Measurements from ENCODE around the gene ECM1. TPM values are rescaled to one million over a fixed set of nuclear protein-coding genes. Genes with fewer than 3 reads are reported as not detected.
A peak's percentile ranks its signal among the peaks of the same experiment; 100 is the strongest.

Gene ECM1
- total and polyA plus RNA-seq, 5 donors = 24.1 to 46.8 (median 33.2) TPM

GRCh38 chr1:150544204-150544603 lies 36.3 kb downstream of the ECM1 start:
- 64% methylated on average over 3 of the region's 3 CpGs for WGBS
- intact Hi-C loops (cut with DNase I) = no loop called here
- H3K27me3 ChIP-seq (ENCODE audit: control insufficient read depth, insufficient read depth) = no peaks in the 10 kb centered on the region
- no peaks in the 10 kb centered on the region for H3K9me3 ChIP-seq (ENCODE audit: control insufficient read depth, low read length)
- H3K4me1 ChIP-seq (ENCODE audit: control insufficient read depth, insufficient read depth, low read length) = peaks cover 3% of the 10 kb centered on the region
- no peak overlapping the region for H3K4me3 ChIP-seq (ENCODE audit: low read length)
- H3K27ac ChIP-seq (ENCODE audit: low read length) = no peak overlapping the region
- ATAC-seq = no peak
- no peak for DNase-seq

DNA sequence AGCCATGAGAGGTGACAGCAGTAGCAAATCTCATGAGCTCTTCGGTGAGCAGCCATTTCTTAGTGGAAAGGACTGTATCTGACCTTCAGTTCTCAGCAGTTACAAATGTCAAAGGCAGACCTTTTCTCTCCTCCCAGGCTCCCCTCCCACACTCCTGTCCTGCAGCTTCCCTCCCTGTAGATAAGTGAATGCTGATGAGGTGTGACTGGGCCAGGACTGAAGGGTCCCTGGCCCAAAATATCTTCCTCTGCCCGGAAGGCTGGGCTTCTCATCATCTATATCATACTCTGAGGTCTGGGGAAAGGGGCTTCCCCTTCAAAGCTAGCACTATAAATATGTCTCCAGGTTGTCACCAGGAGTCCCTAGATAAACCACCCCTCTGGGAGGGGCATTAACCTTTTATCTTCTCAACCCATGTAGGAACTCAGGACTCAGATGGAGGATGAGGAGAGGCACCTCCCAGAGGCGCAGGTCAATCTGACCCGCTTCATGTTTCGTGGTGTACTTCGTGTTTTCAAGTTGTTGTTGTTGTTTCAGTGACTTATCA lies 37.6 kb downstream of the ECM1 start:
- ATAC-seq (no peak), DNase-seq (no peak)
- Histone ChIP-seq H3K9me3 (ENCODE audit: control insufficient read depth, low read length) (no peaks in the 10 kb centered on the region), H3K27ac (ENCODE audit: low read length) (no peak overlapping the region), H3K4me3 (ENCODE audit: low read length) (no peak overlapping the region), H3K27me3 (ENCODE audit: control insufficient read depth, insufficient read depth) (no peaks in the 10 kb centered on the region), H3K4me1 (ENCODE audit: control insufficient read depth, insufficient read depth, low read length) (peaks cover 3% of the 10 kb centered on the region)
- intact Hi-C loops (cut with DNase I) = no loop called here
- WGBS = 74% methylated on average over 6 of the region's 6 CpGs

DNA sequence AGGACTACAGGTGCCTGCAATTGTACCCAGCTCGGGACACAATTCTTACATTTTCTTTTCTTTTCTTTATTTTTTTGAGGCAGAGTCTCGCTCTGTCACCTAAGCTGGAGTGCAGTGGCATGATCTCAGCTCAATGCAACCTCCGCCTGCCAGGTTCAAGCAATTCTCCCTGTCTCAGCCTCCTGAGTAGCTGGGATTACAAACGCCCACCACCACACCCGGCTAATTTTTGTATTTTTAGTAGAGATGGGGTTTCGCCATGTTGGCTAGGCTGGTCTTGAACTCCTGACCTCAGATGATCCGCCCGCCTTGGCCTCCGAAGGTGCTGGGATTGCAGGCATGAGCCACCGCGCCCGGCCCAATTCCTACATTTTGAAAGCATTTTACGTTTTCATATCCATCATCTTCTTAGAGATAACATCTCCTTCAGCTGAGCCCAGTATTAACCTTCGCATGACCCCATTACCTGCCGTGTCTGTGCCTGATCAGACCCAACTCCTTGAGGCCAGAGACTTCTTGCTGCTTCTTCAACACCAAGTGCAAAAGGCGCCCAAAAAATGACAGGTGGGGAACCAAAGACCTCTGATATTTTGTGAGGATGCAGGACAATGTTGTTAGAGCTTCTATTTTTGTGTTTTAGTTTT lies 38.5 kb downstream of the ECM1 start:
- no peaks in the 10 kb centered on the region for H3K9me3 ChIP-seq (ENCODE audit: control insufficient read depth, low read length)
- no peak for ATAC-seq
- peak in 1 of 3 donors; percentile 53 for DNase-seq
- 89% methylated on average over 16 of the region's 16 CpGs for WGBS
- H3K4me1 ChIP-seq (ENCODE audit: control insufficient read depth, insufficient read depth, low read length) = peaks cover 3% of the 10 kb centered on the region
- H3K27ac ChIP-seq (ENCODE audit: low read length) = no peak overlapping the region
- intact Hi-C loops (cut with DNase I) = no loop called here
- H3K4me3 ChIP-seq (ENCODE audit: low read length) = no peak overlapping the region
- no peaks in the 10 kb centered on the region for H3K27me3 ChIP-seq (ENCODE audit: control insufficient read depth, insufficient read depth)

GRCh38 chr1:150548324-150548631 lies 40.4 kb downstream of the ECM1 start:
- H3K4me1 ChIP-seq (ENCODE audit: control insufficient read depth, insufficient read depth, low read length) = peaks cover 10% of the 10 kb centered on the region
- DNase-seq (no peak), ATAC-seq (no peak)
- 51% methylated on average over 4 of the region's 4 CpGs for WGBS
- H3K27me3 ChIP-seq (ENCODE audit: control insufficient read depth, insufficient read depth) = no peaks in the 10 kb centered on the region
- peak overlapping the region; percentile 83 for H3K27ac ChIP-seq (ENCODE audit: low read length)
- intact Hi-C loops (cut with DNase I) = no loop called here
- peak overlapping the region; percentile 55 for H3K4me3 ChIP-seq (ENCODE audit: low read length)
- no peaks in the 10 kb centered on the region for H3K9me3 ChIP-seq (ENCODE audit: control insufficient read depth, low read length)

DNA sequence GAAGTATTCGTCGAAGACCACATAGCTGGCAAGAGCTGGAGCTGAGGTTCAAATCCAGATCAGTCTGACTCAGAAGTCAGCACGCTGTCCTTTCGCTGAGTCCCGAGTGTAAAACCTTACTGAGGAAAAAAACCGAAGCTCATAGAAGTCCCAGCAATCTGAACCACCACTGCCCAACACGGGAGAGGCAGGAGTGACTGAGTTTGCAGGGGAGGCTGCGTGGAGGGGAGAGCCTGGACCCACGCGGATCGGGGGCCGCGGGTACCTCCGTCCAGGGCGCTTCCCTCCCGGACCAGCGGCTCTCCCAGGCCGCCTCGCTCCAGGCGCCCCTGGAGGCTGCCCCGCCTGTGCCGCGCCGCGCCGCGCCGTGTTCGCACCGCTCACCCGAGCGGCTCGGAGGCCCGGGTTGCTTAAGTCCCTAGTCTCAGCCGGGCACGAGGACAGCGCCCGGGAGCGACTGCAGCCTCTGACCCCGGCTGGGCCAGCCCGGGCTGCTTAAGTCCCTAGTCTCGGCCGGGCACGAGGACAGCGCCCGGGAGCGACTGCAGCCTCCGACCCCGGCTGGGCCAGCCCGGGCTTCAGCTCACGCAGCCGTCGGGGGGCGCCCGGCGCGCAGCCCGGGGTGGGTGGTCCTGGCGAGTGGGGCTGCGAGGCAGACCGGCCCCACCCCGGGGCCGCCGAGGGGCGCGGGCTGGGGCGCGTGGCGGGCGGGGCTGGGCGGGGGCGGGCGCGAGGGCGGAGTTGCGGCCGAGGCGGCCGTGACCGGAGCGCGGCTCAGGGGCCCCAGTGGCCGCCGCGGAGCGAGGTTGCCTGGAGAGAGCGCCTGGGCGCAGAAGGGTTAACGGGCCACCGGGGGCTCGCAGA lies 41.0 kb downstream of the ECM1 start, which contains the start of gene ADAMTSL4:
Gene ADAMTSL4, plus strand, starts transcription at position 777 of the 864 bp plus-strand sequence. CDS start 2,881 bp downstream, outside the sequence.
- H3K4me3 ChIP-seq (ENCODE audit: low read length) = peak within 1 kb of the TSS; percentile 55
- H3K9me3 ChIP-seq (ENCODE audit: control insufficient read depth, low read length) = no peaks in the 10 kb centered on the region
- peaks cover 7% of the 10 kb centered on the region for H3K4me1 ChIP-seq (ENCODE audit: control insufficient read depth, insufficient read depth, low read length)
- under 1% methylated on average over 82 of the region's 91 CpGs for WGBS
- DNase-seq = peak; percentile 62 to 89 (median 89)
- peak within 1 kb of the TSS; percentile 83 for H3K27ac ChIP-seq (ENCODE audit: low read length)
- H3K27me3 ChIP-seq (ENCODE audit: control insufficient read depth, insufficient read depth) = no peaks in the 10 kb centered on the region
- peak; percentile 37 to 50 for ATAC-seq
- intact Hi-C loops (cut with DNase I) = no loop called here

DNA sequence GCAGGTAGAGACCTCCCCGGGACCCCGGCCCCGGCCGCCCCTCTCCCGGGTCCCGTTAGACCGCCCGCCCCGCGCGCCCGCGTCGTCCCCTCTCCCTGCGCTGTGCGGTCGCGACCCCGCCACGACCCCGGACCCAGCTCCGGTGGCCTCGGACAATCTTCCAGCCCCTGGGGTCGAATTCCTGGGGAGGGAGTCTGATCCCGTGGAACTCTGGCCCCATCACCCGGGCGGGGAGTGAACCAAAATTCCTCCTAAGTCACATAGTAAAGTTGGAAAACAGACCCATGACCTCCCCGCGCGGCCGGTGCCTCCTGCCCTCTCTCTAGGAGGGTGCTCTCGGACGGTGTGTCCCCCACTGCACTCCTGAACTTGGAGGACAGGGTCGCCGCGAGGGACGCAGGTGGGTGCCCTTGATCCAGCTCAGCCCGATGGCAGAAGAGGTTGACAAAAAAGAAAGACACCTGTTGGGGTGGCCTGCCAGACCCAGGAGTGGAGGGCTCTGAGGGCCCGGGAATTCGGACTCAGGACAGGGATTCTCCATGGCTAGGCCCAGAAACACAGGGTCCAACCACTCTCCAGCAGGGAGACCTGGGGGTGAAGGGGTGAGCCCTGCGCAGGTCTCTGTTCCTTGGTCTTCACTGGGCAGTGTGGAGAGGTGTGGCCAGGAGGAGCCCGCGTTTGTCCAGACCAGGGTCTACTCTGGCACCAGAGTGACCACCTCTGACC lies 41.8 kb downstream of the ECM1 start:
- ATAC-seq (peak; percentile 3 to 23), DNase-seq (peak in 2 of 3 donors; percentile 55 to 86)
- H3K4me1 ChIP-seq (ENCODE audit: control insufficient read depth, insufficient read depth, low read length) = peaks cover 7% of the 10 kb centered on the region
- intact Hi-C loops (cut with DNase I) = no loop called here
- no peaks in the 10 kb centered on the region for H3K27me3 ChIP-seq (ENCODE audit: control insufficient read depth, insufficient read depth)
- WGBS = 15% methylated on average over 43 of the region's 43 CpGs
- H3K27ac ChIP-seq (ENCODE audit: low read length) = peak overlapping the region; percentile 19
- H3K9me3 ChIP-seq (ENCODE audit: control insufficient read depth, low read length) = no peaks in the 10 kb centered on the region
- H3K4me3 ChIP-seq (ENCODE audit: low read length) = peak overlapping the region; percentile 55

DNA sequence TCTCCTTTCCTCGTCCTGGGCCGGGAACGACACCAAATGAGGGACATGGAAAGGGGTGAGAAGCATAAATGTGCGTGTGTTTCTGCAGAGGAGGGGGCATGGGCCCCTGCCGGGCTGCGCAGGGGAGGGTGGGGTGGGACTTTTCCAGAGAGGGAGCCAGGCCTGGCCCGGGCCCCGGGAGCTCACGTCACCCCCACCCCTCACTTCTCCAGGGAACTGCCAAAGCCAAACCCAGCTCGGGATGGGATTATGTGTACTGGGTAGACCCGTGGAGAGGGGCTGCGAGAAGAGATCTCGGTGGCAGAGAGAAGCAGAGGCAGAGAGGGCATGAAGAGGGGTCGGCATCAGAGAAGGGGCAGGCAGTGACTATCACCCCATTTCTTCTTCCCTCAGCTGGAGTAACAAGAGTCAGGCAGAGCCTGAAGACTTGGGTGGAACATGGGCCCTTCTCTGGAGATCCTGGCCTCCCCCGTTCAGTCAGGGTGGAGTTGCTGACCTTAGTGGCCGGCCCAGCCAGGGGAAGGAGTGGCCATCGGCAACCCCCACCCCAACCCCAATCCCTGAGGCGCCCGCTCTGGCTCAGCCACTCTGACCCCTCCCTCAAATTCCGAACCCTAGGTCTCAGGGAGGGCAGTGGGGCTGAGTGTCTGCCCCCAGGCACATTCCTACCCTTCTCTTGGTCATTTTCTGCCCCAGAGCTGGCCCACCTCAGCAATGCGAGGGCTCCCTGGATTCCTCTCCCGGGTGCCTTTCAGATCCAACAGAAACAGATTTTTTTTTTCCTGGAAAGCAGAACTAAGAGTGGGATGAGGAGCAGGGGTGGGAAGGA lies 42.5 kb downstream of the ECM1 start:
- peak; percentile 74 to 90 (median 88) for DNase-seq

DNA sequence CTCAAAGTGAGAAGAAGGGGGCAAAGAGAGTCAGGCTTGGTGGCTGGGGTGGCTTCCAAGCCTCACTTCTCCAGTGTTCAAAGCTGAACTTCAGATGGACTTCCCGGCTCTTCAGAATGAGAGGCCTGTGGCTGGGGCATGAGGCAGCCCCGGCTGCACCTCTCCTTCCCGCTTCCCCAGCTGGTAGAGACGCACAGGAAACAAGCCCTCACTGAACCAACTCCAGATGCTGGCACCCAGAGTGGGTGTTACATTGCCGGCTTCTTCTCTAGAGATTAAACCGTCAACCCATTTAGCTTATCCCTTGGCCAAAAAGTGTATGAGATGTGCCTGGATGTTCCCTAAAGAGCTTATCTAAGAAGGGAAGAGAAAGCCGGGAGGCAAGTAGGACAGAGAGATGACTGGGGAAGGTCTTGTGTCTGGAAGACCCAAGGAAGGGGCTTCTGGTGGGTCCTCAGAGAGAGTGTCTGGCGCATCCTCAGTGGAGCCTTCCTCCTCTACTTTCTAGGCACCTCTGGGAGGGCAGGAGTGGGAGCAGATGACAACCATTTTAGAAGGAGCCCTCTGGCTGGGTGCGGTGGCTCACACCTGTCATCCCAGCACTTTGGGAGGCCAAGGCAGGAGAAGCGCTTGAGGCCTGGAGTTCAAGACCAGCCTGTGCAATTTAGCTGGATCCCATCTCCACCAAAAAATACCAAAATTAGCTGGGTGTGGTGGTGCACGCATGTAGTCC lies 43.3 kb downstream of the ECM1 start:
- H3K4me1 ChIP-seq (ENCODE audit: control insufficient read depth, insufficient read depth, low read length) = peaks cover 7% of the 10 kb centered on the region
- no peak overlapping the region for H3K4me3 ChIP-seq (ENCODE audit: low read length)
- WGBS = 62% methylated on average over 11 of the region's 11 CpGs
- no peaks in the 10 kb centered on the region for H3K9me3 ChIP-seq (ENCODE audit: control insufficient read depth, low read length)
- peak overlapping the region; percentile 34 for H3K27ac ChIP-seq (ENCODE audit: low read length)
- DNase-seq (peak in 2 of 3 donors; percentile 65 to 71), ATAC-seq (no peak)
- H3K27me3 ChIP-seq (ENCODE audit: control insufficient read depth, insufficient read depth) = no peaks in the 10 kb centered on the region
- intact Hi-C loops (cut with DNase I) = no loop called here

More for the DNA sequence above, 42.5 kb downstream of the ECM1 start:
- intact Hi-C loops (cut with DNase I) = no loop called here
- peaks cover 7% of the 10 kb centered on the region for H3K4me1 ChIP-seq (ENCODE audit: control insufficient read depth, insufficient read depth, low read length)
- H3K9me3 ChIP-seq (ENCODE audit: control insufficient read depth, low read length) = no peaks in the 10 kb centered on the region
- peak overlapping the region; percentile 55 for H3K4me3 ChIP-seq (ENCODE audit: low read length)
- H3K27me3 ChIP-seq (ENCODE audit: control insufficient read depth, insufficient read depth) = no peaks in the 10 kb centered on the region
- H3K27ac ChIP-seq (ENCODE audit: low read length) = peak overlapping the region; percentile 34
- WGBS = 43% methylated on average over 22 of the region's 22 CpGs
- peak; percentile 40 to 41 for ATAC-seq

GRCh38 chr1:150551784-150552127 lies 43.8 kb downstream of the ECM1 start:
- Histone ChIP-seq H3K4me1 (ENCODE audit: control insufficient read depth, insufficient read depth, low read length) (peaks cover 7% of the 10 kb centered on the region), H3K27me3 (ENCODE audit: control insufficient read depth, insufficient read depth) (no peaks in the 10 kb centered on the region), H3K4me3 (ENCODE audit: low read length) (no peak overlapping the region), H3K27ac (ENCODE audit: low read length) (peak overlapping the region; percentile 61), H3K9me3 (ENCODE audit: control insufficient read depth, low read length) (no peaks in the 10 kb centered on the region)
- no peak for ATAC-seq
- intact Hi-C loops (cut with DNase I) = no loop called here
- WGBS = 33% methylated on average over 1 of the region's 1 CpG
- DNase-seq = no peak

All from right cardiac atrium (tissue), 5 donors.